H1 (cell line): Measurements from ENCODE around the gene CCNK. TPM values are rescaled to one million over a fixed set of nuclear protein-coding genes. Genes with fewer than 3 reads are reported as not detected.
A peak's percentile ranks its signal among the peaks of the same experiment; 100 is the strongest.

Experiments
- CTCF ChIA-PET: fragments of 300-600 bp; sonication (Branson Sonifier 250); formaldehyde crosslinking; loops from one replicate; lab custom pipeline; 2021; ENCODE audit not compliant: partially characterized antibody; lab: Charles Lee
- POLR2A ChIA-PET: fragments of 300-600 bp; sonication (Branson Sonifier 250); formaldehyde crosslinking; loops from one replicate; lab custom pipeline; 2021; ENCODE audit warnings: inconsistent platforms; ENCODE audit not compliant: partially characterized antibody; lab: Charles Lee
- DNase-seq, 2 experiments: peaks; one replicate each; pipeline versions ENCODE4 v3.0.0 to v3.0.0-alpha.2; 2010 to 2022; ENCODE audit warnings: low spot score in 2 of 2, low read depth in 1 of 2, mixed read lengths in 1 of 2
- FAIRE-seq: peaks from 2 replicates; lab custom pipeline; 2011; peaks lifted over from hg19 to GRCh38; lab: Jason Lieb, UNC
- H2AFZ ChIP-seq: 2 replicates; pipeline ENCODE4 v1.8.1; 2012; ENCODE audit warnings: low read length, inconsistent platforms
- H2AK5ac ChIP-seq: 2 replicates; pipeline ENCODE4 v1.6.1; 2013; ENCODE audit warnings: low read depth, low read length
- H2BK120ac ChIP-seq: replicated peaks from 2 replicates; pipeline ENCODE3; 2013; ENCODE audit warnings: low read depth, low read length, inconsistent platforms
- H2BK12ac ChIP-seq: 2 replicates; pipeline ENCODE4 v1.6.1; 2013; ENCODE audit warnings: low read depth, low read length
- H2BK15ac ChIP-seq: 2 replicates; pipeline ENCODE4 v1.6.1; 2013; ENCODE audit warnings: low read length
- H2BK20ac ChIP-seq: 2 replicates; pipeline ENCODE4 v1.6.1; 2013; ENCODE audit warnings: low read length
- H2BK5ac ChIP-seq: 2 replicates; pipeline ENCODE4 v1.6.1; 2013; ENCODE audit warnings: low read depth, low read length
- H3K14ac ChIP-seq: 2 replicates; pipeline ENCODE4 v1.6.1; 2013; ENCODE audit warnings: inconsistent platforms; ENCODE audit not compliant: insufficient read length
- H3K18ac ChIP-seq: 2 replicates; pipeline ENCODE4 v1.6.1; 2013; ENCODE audit warnings: low read length; ENCODE audit errors: extremely low read depth
- H3K23ac ChIP-seq: 2 replicates; pipeline ENCODE4 v1.6.1; 2013; ENCODE audit warnings: inconsistent platforms; ENCODE audit not compliant: insufficient read length
- H3K23me2 ChIP-seq: 2 replicates; pipeline ENCODE4 v1.6.1; 2013; ENCODE audit warnings: low read depth, low read length
- H3K27ac ChIP-seq: 2 replicates; pipeline ENCODE4 v1.6.1; 2011; ENCODE audit warnings: low read depth, low read length, inconsistent platforms
- H3K27me3 ChIP-seq, 4 experiments: replicated peaks in 1 of 4; 1 replicate in 1 of 4; 2 replicates in 3 of 4; pipeline versions ENCODE4 v1.6.1 to v1.8.1; 2011 to 2013; ENCODE audit warnings: low read length in 3 of 4, mild to moderate bottlenecking in 3 of 4, inconsistent platforms in 2 of 4, mixed read lengths in 2 of 4, moderate library complexity in 1 of 4; ENCODE audit not compliant: control insufficient read depth in 3 of 4, insufficient read depth in 3 of 4; ENCODE audit errors: extremely low read depth in 1 of 4
- H3K36me3 ChIP-seq, 4 experiments: 2 replicates each; pipeline versions ENCODE4 v1.6.1 to v1.8.1; 2011 to 2013; ENCODE audit warnings: mild to moderate bottlenecking in 4 of 4, low read length in 3 of 4, moderate library complexity in 2 of 4, control low read depth in 1 of 4, inconsistent platforms in 1 of 4; ENCODE audit not compliant: insufficient read depth in 4 of 4, control insufficient read depth in 2 of 4
- H3K4ac ChIP-seq: replicated peaks from 2 replicates; pipeline ENCODE3; 2013; ENCODE audit warnings: low read length, low read depth, mixed read lengths, inconsistent platforms; ENCODE audit not compliant: insufficient read length
- H3K4me1 ChIP-seq, 4 experiments: replicated peaks in 1 of 4; 1 replicate in 1 of 4; 2 replicates in 3 of 4; pipeline versions ENCODE4 v1.6.1 to v1.8.1; 2011 to 2013; ENCODE audit warnings: low read length in 3 of 4, inconsistent platforms in 2 of 4, mixed read lengths in 1 of 4; ENCODE audit not compliant: insufficient read depth in 4 of 4, control insufficient read depth in 3 of 4
- H3K4me2 ChIP-seq, 2 experiments: 2 replicates each; pipeline versions ENCODE4 v1.6.1 to v1.8.1; 2011 to 2013; ENCODE audit warnings: low read depth in 2 of 2, low read length in 2 of 2, control low read depth in 1 of 2, inconsistent platforms in 1 of 2, mild to moderate bottlenecking in 1 of 2; ENCODE audit not compliant: insufficient read depth in 1 of 2
- H3K4me3 ChIP-seq, 4 experiments: fragments of 200-600, 300-600 bp in 1 of 4; sonication (generic), shearing (Covaris generic), sonication (Bioruptor Twin) in 1 of 4; 2 replicates each; pipeline versions ENCODE4 v1.5.1 to v1.8.1; 2011 to 2016; ENCODE audit warnings: low read length in 4 of 4, low read depth in 3 of 4, control low read depth in 2 of 4, inconsistent platforms in 2 of 4, mild to moderate bottlenecking in 2 of 4, mixed read lengths in 1 of 4, moderate library complexity in 1 of 4; ENCODE audit not compliant: insufficient read depth in 2 of 4; ENCODE audit errors: extremely low read depth in 1 of 4
- H3K56ac ChIP-seq: replicated peaks from 2 replicates; pipeline ENCODE3; 2013; ENCODE audit warnings: low read depth, mild to moderate bottlenecking, mixed read lengths, low read length, inconsistent platforms; ENCODE audit not compliant: insufficient read length
- H3K79me1 ChIP-seq: 2 replicates; pipeline ENCODE4 v1.6.1; 2013; ENCODE audit warnings: low read depth, low read length, control low read depth
- H3K79me2 ChIP-seq, 2 experiments: 2 replicates each; pipeline versions ENCODE4 v1.6.1 to v1.8.1; 2012 to 2013; ENCODE audit warnings: low read length in 2 of 2, mild to moderate bottlenecking in 2 of 2, inconsistent platforms in 1 of 2; ENCODE audit not compliant: insufficient read depth in 2 of 2, control insufficient read depth in 1 of 2
- H3K9ac ChIP-seq, 4 experiments: replicated peaks in 1 of 4; 1 replicate in 1 of 4; 2 replicates in 3 of 4; pipeline versions ENCODE4 v1.6.1 to v1.8.1; 2011 to 2013; ENCODE audit warnings: low read depth in 3 of 4, low read length in 3 of 4, control low read depth in 2 of 4, mild to moderate bottlenecking in 2 of 4, moderate library complexity in 2 of 4, inconsistent platforms in 1 of 4; ENCODE audit errors: extremely low read depth in 1 of 4
- H3K9me3 ChIP-seq, 2 experiments: 2 replicates each; pipeline versions ENCODE4 v1.6.1 to v1.8.1; 2012 to 2013; ENCODE audit warnings: mild to moderate bottlenecking in 2 of 2, moderate library complexity in 2 of 2, control low read depth in 1 of 2, inconsistent platforms in 1 of 2, low read depth in 1 of 2, low read length in 1 of 2, mixed read lengths in 1 of 2; ENCODE audit not compliant: insufficient read depth in 2 of 2
- H4K20me1 ChIP-seq, 2 experiments: replicated peaks in 1 of 2; 2 replicates each; pipeline versions ENCODE3 to v1.8.1; 2011 to 2013; ENCODE audit warnings: inconsistent platforms in 2 of 2, low read length in 2 of 2, mild to moderate bottlenecking in 1 of 2; ENCODE audit not compliant: insufficient read depth in 2 of 2, control insufficient read depth in 1 of 2
- H4K5ac ChIP-seq: 2 replicates; pipeline ENCODE4 v1.6.1; 2013; ENCODE audit warnings: low read length, low read depth, mixed read lengths, inconsistent platforms; ENCODE audit not compliant: insufficient read length
- H4K8ac ChIP-seq: 2 replicates; pipeline ENCODE4 v1.8.0; 2013; ENCODE audit warnings: mild to moderate bottlenecking, moderate library complexity, low read length, inconsistent platforms; ENCODE audit not compliant: insufficient read depth; ENCODE audit errors: extremely low read depth
- H4K91ac ChIP-seq: replicated peaks from 2 replicates; pipeline ENCODE3; 2013; ENCODE audit warnings: low read length, mixed read lengths, inconsistent platforms; ENCODE audit not compliant: insufficient read length
- CBX8 ChIP-seq: fragments of 300-800, 300-1000 bp; sonication (generic); IDR thresholded peaks from 2 replicates; pipeline ENCODE4 v1.7.1; 2016; ENCODE audit warnings: low read depth, low read length, borderline replicate concordance
- CEBPB ChIP-seq: IDR thresholded peaks from 2 replicates; pipeline ENCODE4 v1.6.1; 2012; ENCODE audit warnings: low read depth, low read length
- CHD2 ChIP-seq: IDR thresholded peaks from 2 replicates; pipeline ENCODE4 v1.6.1; 2012; ENCODE audit warnings: low read length, improper control_type of control experiment
- EP300 ChIP-seq, 2 experiments: IDR thresholded peaks; 1 replicate in 1 of 2; 2 replicates in 1 of 2; pipeline ENCODE4 v1.6.1; 2011 to 2012; ENCODE audit warnings: low read depth in 2 of 2, low read length in 2 of 2, mild to moderate bottlenecking in 2 of 2, borderline replicate concordance in 1 of 2, inconsistent platforms in 1 of 2, moderate library complexity in 1 of 2
- KDM4A ChIP-seq: IDR thresholded peaks from one replicate; pipeline ENCODE4 v1.7.1; 2012; ENCODE audit warnings: low read depth, mild to moderate bottlenecking, moderate library complexity, low read length, inconsistent platforms; ENCODE audit not compliant: severe bottlenecking
- KDM5A ChIP-seq: fragments of 200-600 bp; IDR thresholded peaks from 2 replicates; pipeline ENCODE4 v1.7.1; 2012; ENCODE audit warnings: mild to moderate bottlenecking, low read length, inconsistent platforms, mixed read lengths
- SIN3A ChIP-seq, 2 experiments: IDR thresholded peaks in 1 of 2; conservative IDR thresholded peaks in 1 of 2; 2 replicates each; pipeline ENCODE4 v1.6.1; 2011 to 2012; ENCODE audit warnings: low read length in 2 of 2, improper control_type of control experiment in 1 of 2, low read depth in 1 of 2, mild to moderate bottlenecking in 1 of 2
- SP4 ChIP-seq: IDR thresholded peaks from 2 replicates; pipeline ENCODE4 v1.6.1; 2012; ENCODE audit warnings: low read length, inconsistent platforms
- TAF1 ChIP-seq: IDR thresholded peaks from 2 replicates; pipeline ENCODE4 v1.6.1; 2011; ENCODE audit warnings: mild to moderate bottlenecking, low read depth, low read length
- TBP ChIP-seq: IDR thresholded peaks from 2 replicates; pipeline ENCODE4 v1.6.1; 2011; ENCODE audit warnings: low read depth, low read length, improper control_type of control experiment
- TCF12 ChIP-seq: IDR thresholded peaks from 2 replicates; pipeline ENCODE4 v1.6.1; 2011; ENCODE audit warnings: low read depth, mild to moderate bottlenecking, low read length
- YY1 ChIP-seq: IDR thresholded peaks from 2 replicates; pipeline ENCODE4 v1.6.1; 2011; ENCODE audit warnings: low read depth, mild to moderate bottlenecking, low read length
- WGBS, 2 experiments: shearing (Covaris generic) in 1 of 2; methylation state at CpG; one replicate each; pipeline versions ENCODE4 v1.1.6 to v1.1.7; 2013 to 2015; ENCODE audit warnings: low lambda C conversion rate in 2 of 2, mixed read lengths in 2 of 2, inconsistent platforms in 1 of 2, low coverage in 1 of 2, missing lambda C conversion rate in 1 of 2; ENCODE audit not compliant: insufficient replicate concordance in 2 of 2, insufficient coverage in 1 of 2, insufficient read length in 1 of 2; ENCODE audit errors: extremely low coverage in 1 of 2, missing lambda C conversion rate in 1 of 2; 5-methylcytosine and 5-hydroxymethylcytosine counted together
- polyA plus RNA-seq, 7 experiments: library from polyadenylated mRNA; depleted of rRNA in 3 of 7; stranded (reverse) in 5 of 7; unstranded in 2 of 7; fragments of >200 nt in 5 of 7; fragments of 200-250 nt in 2 of 7; gene quantifications; 1 replicate in 5 of 7; 2 replicates in 1 of 7; 4 replicates in 1 of 7; pipeline versions ENCODE4 v1.2.1 to v1.2.3, GENCODE V29; 2011 to 2013; ENCODE audit warnings: missing spikeins in 2 of 7, mixed read lengths in 2 of 7
- total RNA-seq: library from RNA; stranded (reverse); fragmentation: NEBNext Ultra II Directional; extraction: Animal tissue kit (Norgen Biotek cat#: 25700); gene quantifications from 2 replicates; pipeline ENCODE4 v1.2.1, GENCODE V29; 2021
- TF ChIP-seq, protein P1 (sequence below): IDR thresholded peaks from 2 replicates; pipeline ENCODE4 v1.6.1; 2012; ENCODE audit warnings: inconsistent platforms

CCNK gene
- total and polyA plus RNA-seq, 2 of the 8 experiments (the other 6 are each of a cell fraction or from before 2014, with no cell fraction given), result 10.7 to 82.7 TPM

DNA sequence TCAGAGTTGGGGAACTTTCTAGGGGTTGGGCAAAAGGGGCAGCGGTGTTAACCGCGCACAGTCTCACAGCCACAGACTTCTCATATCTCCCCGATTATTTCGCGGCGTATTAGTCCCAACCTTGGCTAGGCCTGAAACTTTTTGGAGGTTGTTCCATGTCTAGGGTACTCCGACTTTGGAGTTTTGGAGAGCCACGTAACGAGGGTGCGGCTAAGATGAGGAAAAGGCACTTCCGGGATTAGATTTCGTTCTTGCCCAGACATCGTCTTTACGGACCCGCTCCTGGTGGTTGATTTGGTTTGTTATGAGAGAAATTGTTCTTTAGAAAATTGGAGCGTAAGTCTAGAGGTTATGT is 513 bp downstream of the CCNK start:
- Histone ChIP-seq H3K9me3 (no peaks in the 10 kb centered on the region), H3K56ac (no peak overlapping the region), H3K79me2 (peaks cover 28 to 83% of the 10 kb centered on the region in 2 experiments), H3K4me3 (peak overlapping the region; percentile 83 to 95 (median 92)), H3K27me3 (no peaks in the 10 kb centered on the region), H2BK20ac (no peak overlapping the region), H4K91ac (no peak overlapping the region), H3K23me2 (peaks cover 4% of the 10 kb centered on the region), H2BK5ac (peak overlapping the region; percentile 85; the same call in 1 of the 2 replicates), H2BK12ac (no peak overlapping the region), H3K4me1 (peaks cover 0 to 6% (median 3%) of the 10 kb centered on the region in 4 experiments; a peak in 5 of 7 replicates), H3K36me3 (no peaks in the 10 kb centered on the region), H4K20me1 (peaks cover 6 to 17% of the 10 kb centered on the region in 2 experiments), H3K4me2 (peak overlapping the region; percentile 79 to 85), H2AK5ac (no peak overlapping the region), H2BK15ac (no peak overlapping the region), H2AFZ (no peak overlapping the region), H3K23ac (no peak overlapping the region), H2BK120ac (no peak overlapping the region), H3K4ac (no peak overlapping the region), H3K9ac (peak overlapping the region; percentile 87 to 92 (median 90)), H4K5ac (no peak overlapping the region), H3K79me1 (peaks cover 5% of the 10 kb centered on the region; the same call in 1 of the 2 replicates), H3K27ac (peak overlapping the region; percentile 91; the same call in 1 of the 2 replicates), H3K14ac (no peak overlapping the region), H4K8ac (peak overlapping the region; percentile 98; the same call in 1 of the 2 replicates), H3K18ac (no peak overlapping the region; the same call in 1 of the 2 replicates)
- FAIRE-seq (no peak), DNase-seq (no peak)
- POLR2A ChIA-PET, result interaction anchor here (0.8 to 1.5 kb wide), 5 partner anchors 9 to 89 kb away, joined by 3 to 4 read pairs (median 4); no protein-coding TSS in a partner anchor
- CTCF ChIA-PET, result no interaction called here
- WGBS, 2 experiments, result 1% methylated on average over 17 of the region's 17 CpGs; no CpG with 5 or more reads in 1 of the 2 experiments
- TF ChIP-seq TCF12 (no peak), CBX8 (no peak), YY1 (no peak), TAF1 (no peak), KDM5A (no peak), KDM4A (no peak), CEBPB (no peak), SP4 (no peak), TBP (no peak), SIN3A (conservative IDR thresholded peaks at IDR 0.05 in 1 of 2, IDR thresholded peaks at IDR 0.05 in 1 of 2; ENCODE audit: low read depth in 1 of 2, low read length in 2 of 2) (0 out of 4 replicates have a peak, but pooled peaks of 1 of the 2 experiments have one; percentile 46), EP300 (IDR thresholded peaks at IDR 0.05; ENCODE audit: borderline replicate concordance in 1 of 2, low read depth in 2 of 2, low read length in 2 of 2) (0 out of 3 replicates have a peak, but pooled peaks of 1 of the 2 experiments have one; percentile 0), CHD2 (no peak)
- TF ChIP-seq, protein P1, sequence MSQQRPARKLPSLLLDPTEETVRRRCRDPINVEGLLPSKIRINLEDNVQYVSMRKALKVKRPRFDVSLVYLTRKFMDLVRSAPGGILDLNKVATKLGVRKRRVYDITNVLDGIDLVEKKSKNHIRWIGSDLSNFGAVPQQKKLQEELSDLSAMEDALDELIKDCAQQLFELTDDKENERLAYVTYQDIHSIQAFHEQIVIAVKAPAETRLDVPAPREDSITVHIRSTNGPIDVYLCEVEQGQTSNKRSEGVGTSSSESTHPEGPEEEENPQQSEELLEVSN, result no peak
